Stomach smooth muscle (tissue), 2 donors: Measurements from ENCODE around the gene SMC6.

ENCODE experiments used
- H3K27ac ChIP-seq: one replicate; pipeline ENCODE4 v1.7.0; 2013; ENCODE audit warnings: mild to moderate bottlenecking, low read length, inconsistent platforms
- H3K27me3 ChIP-seq, 2 donors: one replicate each; pipeline ENCODE4 v1.7.0; 2013; ENCODE audit warnings: low read length in 2 of 2; ENCODE audit not compliant: insufficient read depth in 2 of 2, control insufficient read depth in 1 of 2
- H3K36me3 ChIP-seq, 2 donors: one replicate each; pipeline ENCODE4 v1.7.0; 2013; ENCODE audit warnings: low read length in 2 of 2; ENCODE audit not compliant: control insufficient read depth in 2 of 2, insufficient read depth in 2 of 2
- H3K4me1 ChIP-seq: one replicate; pipeline ENCODE4 v1.7.0; 2013; ENCODE audit warnings: low read length; ENCODE audit not compliant: control insufficient read depth, insufficient read depth
- H3K4me3 ChIP-seq, 2 donors: one replicate each; pipeline ENCODE4 v1.7.0; 2013; ENCODE audit warnings: low read length in 2 of 2
- H3K9ac ChIP-seq, 2 donors: one replicate each; pipeline ENCODE4 v1.7.0; 2013; ENCODE audit warnings: low read length in 2 of 2, mild to moderate bottlenecking in 1 of 2
- H3K9me3 ChIP-seq, 2 donors: one replicate each; pipeline ENCODE4 v1.7.0; 2013; ENCODE audit warnings: low read length in 2 of 2; ENCODE audit not compliant: control insufficient read depth in 2 of 2
- donor health status: healthy.
- donor health status: Pancreatic carcinoma.

SMC6 gene

DNA sequence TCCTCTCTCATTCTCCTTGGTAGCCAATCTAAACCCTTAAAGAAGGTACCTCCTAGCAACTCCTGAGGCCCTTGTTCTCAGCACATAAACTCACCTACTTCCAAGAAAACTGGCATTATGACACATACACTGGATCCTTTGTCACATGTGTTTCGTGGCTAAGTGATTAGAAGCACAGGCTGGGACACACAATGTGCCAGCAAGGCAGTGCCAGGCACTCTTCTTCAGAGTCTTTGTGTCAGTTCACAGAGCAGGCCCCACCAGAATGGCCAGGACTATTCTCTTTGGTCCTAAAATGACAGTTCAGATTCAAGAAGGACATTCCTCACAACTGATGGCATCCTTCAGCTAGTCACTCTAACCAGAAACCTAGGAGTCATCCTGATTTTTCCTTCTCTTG is 40.3 kb downstream of the SMC6 start:
- no peak overlapping the region for H3K9ac ChIP-seq
- no peaks in the 10 kb centered on the region for H3K4me1 ChIP-seq
- no peaks in the 10 kb centered on the region for H3K9me3 ChIP-seq
- no peak overlapping the region for H3K27ac ChIP-seq
- peaks cover 15 to 16% of the 10 kb centered on the region in 2 donors for H3K36me3 ChIP-seq
- no peak overlapping the region for H3K4me3 ChIP-seq
- H3K27me3 ChIP-seq = no peaks in the 10 kb centered on the region

DNA sequence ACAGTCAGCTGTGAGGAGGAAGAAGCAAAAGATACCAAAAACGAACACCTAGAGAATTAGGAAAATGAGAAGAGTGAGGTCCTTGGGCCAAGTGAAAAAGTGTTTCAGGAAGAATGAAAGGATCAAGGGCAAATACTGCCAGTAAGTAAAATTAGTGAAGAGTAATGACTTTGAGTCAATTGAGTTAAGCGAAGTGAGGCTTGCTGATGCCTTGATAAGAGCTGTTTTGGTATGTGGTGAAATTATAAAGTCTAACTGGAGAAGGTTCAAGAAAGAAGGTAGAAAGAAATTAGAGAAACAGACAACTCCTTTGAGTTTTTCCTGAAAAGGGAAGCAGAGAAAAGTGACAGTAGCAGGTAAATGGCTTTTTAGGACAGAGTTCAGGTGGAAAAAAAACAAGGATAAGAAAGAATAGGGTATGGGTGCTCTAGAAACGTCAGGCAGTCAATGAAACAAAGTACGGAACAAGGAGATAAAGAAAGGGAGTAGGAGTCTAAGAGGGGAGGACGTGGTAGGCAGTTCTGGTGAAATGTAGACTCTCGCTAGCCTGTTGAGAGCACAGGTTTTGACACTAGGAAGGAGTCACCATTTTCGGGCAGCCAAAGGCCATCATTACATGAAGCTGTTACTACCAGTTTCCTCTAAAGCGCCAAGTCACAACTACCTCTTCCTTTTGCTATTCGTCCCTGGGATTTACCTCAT is 42.9 kb downstream of the SMC6 start:
- no peak overlapping the region for H3K4me3 ChIP-seq
- H3K36me3 ChIP-seq = peaks cover 15 to 21% of the 10 kb centered on the region in 2 donors
- H3K9me3 ChIP-seq = no peaks in the 10 kb centered on the region
- H3K9ac ChIP-seq = no peak overlapping the region
- no peak overlapping the region for H3K27ac ChIP-seq
- H3K4me1 ChIP-seq = no peaks in the 10 kb centered on the region
- no peaks in the 10 kb centered on the region for H3K27me3 ChIP-seq

DNA sequence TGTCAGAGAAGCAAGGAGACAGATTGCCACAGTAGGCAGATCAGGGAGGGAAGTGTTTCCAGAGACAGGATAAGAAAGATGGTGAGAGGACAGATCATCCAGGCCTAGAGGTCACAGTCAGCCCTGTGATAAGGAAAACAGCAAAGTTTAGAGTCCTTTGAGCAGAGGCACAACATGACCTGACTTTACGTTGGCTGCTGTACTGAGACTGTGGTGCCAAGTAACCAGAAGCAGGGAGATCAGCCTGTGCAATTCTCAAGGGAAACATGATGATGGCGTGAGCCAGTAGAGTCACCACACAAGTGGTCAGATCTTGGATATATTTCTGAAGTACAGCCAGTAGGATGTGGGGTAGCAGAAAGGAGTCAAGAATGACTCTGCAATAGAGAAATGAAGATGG is 43.7 kb downstream of the SMC6 start:
- Histone ChIP-seq H3K27me3 (no peaks in the 10 kb centered on the region), H3K27ac (no peak overlapping the region), H3K36me3 (peaks cover 15 to 21% of the 10 kb centered on the region in 2 donors), H3K9me3 (no peaks in the 10 kb centered on the region), H3K4me3 (no peak overlapping the region), H3K9ac (no peak overlapping the region), H3K4me1 (no peaks in the 10 kb centered on the region)

DNA sequence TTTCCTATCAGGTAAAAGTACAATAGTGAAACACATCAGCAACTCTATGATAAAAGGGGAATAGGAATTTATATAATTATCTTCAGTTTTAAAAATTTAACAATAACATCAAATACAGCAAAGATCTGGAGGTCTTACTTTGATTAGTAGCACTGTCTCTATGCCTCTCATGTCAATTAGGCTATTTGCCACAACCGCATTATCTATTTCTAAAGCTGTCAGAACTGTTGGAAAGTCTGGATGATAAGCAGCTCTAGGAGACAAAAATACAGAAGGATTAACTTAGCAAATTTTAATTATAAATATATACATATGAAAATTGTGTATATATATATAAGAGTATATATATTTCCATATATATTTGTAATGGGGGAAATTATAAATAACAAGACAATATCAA is 45.1 kb downstream of the SMC6 start:
- no peak overlapping the region for H3K4me3 ChIP-seq
- no peak overlapping the region for H3K27ac ChIP-seq
- H3K27me3 ChIP-seq = no peaks in the 10 kb centered on the region
- H3K9ac ChIP-seq = no peak overlapping the region
- peaks cover 12 to 14% of the 10 kb centered on the region in 2 donors for H3K36me3 ChIP-seq
- no peaks in the 10 kb centered on the region for H3K4me1 ChIP-seq
- no peaks in the 10 kb centered on the region for H3K9me3 ChIP-seq

DNA sequence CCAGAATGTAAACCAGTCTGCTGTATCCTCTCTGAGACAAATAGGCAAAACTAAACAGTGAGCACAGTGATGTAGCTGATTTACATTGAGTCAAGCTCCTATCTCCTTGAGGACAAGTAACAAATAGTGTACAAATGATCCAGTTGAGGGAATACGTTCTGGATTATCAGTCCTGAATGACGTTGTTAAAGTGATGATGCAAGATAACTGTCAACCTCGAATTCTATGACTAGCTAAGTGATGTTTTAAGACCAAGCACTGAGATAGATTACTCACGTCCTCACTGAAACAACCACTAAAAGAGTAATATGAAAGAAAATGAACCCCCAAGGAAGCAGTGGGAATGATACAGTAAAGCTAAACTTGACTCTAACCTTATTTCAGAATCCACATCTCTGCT is 46.8 kb downstream of the SMC6 start:
- Histone ChIP-seq H3K4me3 (no peak overlapping the region), H3K36me3 (peaks cover 12 to 14% of the 10 kb centered on the region in 2 donors), H3K4me1 (no peaks in the 10 kb centered on the region)

DNA sequence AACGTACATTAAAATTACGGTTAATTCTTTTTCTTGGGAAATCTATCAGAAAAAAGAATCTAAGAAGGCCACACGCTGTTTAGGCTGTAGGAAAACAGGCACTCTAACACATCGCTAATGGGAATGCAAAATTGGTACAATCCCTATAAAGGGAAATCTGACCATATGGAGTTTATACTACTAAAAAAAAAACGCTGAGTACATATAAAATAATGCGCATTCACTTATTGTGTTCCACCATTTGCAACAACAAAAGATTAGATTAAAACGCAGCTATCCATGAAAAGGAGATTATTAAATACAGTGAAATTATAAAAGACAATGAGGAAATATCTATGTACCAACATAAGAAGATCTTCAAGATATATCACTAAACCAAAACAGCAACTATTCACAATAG is 62.8 kb downstream of the SMC6 start:
- H3K27ac ChIP-seq = no peak overlapping the region
- peaks cover 0 to 2% of the 10 kb centered on the region in 2 donors for H3K36me3 ChIP-seq
- no peaks in the 10 kb centered on the region for H3K27me3 ChIP-seq
- H3K4me1 ChIP-seq = no peaks in the 10 kb centered on the region
- H3K9ac ChIP-seq = no peak overlapping the region
- H3K4me3 ChIP-seq = no peak overlapping the region
- H3K9me3 ChIP-seq = no peaks in the 10 kb centered on the region

More for the DNA sequence above, 46.8 kb downstream of the SMC6 start:
- no peak overlapping the region for H3K27ac ChIP-seq
- H3K9ac ChIP-seq = no peak overlapping the region
- no peaks in the 10 kb centered on the region for H3K27me3 ChIP-seq
- no peaks in the 10 kb centered on the region for H3K9me3 ChIP-seq

DNA sequence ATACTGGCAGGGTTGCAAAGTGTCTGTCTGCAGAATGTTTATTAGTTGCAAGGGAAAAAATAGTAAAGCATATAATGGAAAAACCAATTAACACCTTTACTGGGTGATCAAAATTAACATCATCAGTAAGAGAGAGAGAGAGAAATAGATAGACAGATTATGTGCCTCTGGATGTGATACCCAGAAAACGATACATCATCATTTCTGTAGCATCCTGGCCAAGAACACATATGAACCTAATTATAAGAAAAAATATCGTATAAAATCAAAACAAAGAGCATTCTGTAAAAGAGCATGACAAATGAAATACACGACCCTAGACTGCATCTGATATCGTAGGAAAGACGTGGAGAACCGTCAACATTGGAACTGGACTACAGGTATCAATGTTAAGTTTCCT is 64.6 kb downstream of the SMC6 start:
- Histone ChIP-seq H3K9ac (no peak overlapping the region), H3K27ac (no peak overlapping the region), H3K36me3 (no peaks in the 10 kb centered on the region)

DNA sequence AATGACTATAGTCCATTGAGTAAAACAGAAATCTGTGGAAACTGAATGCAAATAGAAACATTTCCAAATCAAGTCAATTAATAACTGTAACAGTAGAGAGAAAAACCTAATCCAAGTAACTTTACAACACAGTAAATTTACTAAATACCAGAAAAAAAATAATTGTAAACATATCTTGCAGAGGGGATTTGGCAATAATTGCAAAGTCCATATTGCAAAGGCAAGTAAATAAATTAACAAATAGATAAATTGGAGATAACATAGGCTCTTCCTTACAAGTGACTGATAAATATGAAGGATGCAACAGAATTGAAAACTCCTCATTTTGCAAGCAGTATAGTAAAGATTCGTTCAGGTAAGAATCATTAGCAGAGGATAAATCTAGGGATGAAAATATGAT is 65.0 kb downstream of the SMC6 start:
- Histone ChIP-seq H3K9ac (no peak overlapping the region), H3K4me3 (no peak overlapping the region), H3K27me3 (no peaks in the 10 kb centered on the region), H3K27ac (no peak overlapping the region), H3K9me3 (no peaks in the 10 kb centered on the region), H3K36me3 (no peaks in the 10 kb centered on the region), H3K4me1 (no peaks in the 10 kb centered on the region)

More for the DNA sequence above, 64.6 kb downstream of the SMC6 start:
- no peaks in the 10 kb centered on the region for H3K9me3 ChIP-seq
- H3K4me3 ChIP-seq = no peak overlapping the region
- H3K4me1 ChIP-seq = no peaks in the 10 kb centered on the region
- H3K27me3 ChIP-seq = no peaks in the 10 kb centered on the region

DNA sequence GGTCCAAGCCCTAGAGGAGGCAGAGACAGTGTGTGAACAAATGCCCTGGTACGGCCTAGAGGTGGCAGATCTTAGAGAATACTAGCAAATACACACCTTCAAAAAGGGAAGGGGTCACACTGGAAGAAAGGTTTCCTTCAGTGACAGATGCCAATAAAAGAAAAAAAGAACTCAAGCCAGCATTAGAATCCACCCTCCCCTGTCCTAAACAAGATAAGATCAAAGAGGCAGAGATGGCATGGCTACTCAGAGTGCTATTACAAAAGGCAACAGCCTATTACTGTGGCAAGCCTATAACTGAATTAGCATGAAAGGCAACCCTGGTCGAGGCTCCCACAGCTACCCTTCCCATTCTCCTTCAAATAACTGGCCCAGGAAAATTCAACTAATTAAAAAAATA is 69.6 kb downstream of the SMC6 start:
- Histone ChIP-seq H3K27me3 (no peaks in the 10 kb centered on the region), H3K4me1 (no peaks in the 10 kb centered on the region), H3K27ac (no peak overlapping the region), H3K9me3 (no peaks in the 10 kb centered on the region), H3K9ac (no peak overlapping the region), H3K4me3 (no peak overlapping the region), H3K36me3 (peaks cover 0 to 5% of the 10 kb centered on the region in 2 donors)

DNA sequence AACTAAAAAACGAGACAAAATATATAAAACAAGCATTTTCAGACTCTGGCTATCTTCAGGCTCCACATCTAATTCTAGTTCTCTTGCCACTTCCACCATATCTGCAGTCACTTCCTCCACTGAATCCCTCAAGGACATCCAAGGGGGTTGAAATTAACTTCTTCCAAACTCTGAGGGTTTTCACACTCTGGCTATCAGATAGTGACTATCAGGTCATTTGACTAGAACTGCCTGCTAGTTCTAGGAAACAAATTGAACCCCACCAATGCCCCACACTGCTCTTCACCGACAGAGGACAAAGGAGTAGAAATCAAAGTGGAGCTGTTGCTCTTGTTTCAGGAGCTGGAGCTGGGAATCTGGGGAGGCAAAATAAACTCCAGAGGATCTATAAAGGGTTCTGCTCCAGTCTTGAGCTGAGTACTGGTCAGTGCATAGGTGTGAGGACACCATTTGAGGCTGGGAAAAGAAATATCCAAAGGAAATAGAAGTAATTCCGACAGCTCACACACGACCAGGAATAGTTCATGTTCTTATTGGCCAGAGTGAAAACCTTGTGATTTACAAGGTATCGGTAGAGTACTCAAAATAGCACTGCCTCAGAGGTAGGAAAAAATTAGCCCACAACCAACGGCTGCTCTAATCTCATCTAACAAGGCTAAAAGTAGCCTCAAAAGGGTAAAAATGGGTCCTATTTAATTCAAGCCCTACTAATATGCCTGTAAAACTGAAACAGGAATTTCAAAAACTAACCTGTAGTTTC is 71.3 kb downstream of the SMC6 start:
- Histone ChIP-seq H3K9ac (no peak overlapping the region), H3K36me3 (peaks cover 0 to 5% of the 10 kb centered on the region in 2 donors), H3K9me3 (no peaks in the 10 kb centered on the region), H3K27ac (no peak overlapping the region), H3K4me1 (no peaks in the 10 kb centered on the region), H3K4me3 (no peak overlapping the region), H3K27me3 (no peaks in the 10 kb centered on the region)

DNA sequence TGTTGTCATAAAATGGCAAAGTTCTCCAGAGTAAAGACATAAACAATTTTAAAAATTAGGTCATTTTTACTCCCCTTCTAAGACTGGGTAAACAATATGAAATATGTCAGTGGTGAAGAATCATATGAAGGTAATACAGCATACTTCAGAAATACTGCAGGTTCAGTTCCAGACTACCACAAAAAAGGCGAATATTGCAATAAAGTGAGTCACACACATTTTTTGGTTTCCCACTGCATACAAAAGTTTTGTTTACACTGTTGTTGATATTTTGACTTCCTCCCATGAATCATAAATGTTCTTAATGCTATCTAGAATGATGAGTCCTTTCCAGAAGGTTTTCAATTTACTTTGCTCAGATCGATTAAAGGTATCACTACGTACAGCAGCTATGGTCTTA is 73.5 kb downstream of the SMC6 start:
- Histone ChIP-seq H3K9ac (no peak overlapping the region), H3K27me3 (no peaks in the 10 kb centered on the region), H3K9me3 (no peaks in the 10 kb centered on the region), H3K27ac (no peak overlapping the region), H3K4me1 (no peaks in the 10 kb centered on the region), H3K36me3 (peaks cover 0 to 5% of the 10 kb centered on the region in 2 donors), H3K4me3 (no peak overlapping the region)
